ENCODE data around the gene DKK1. TPM values are rescaled to one million over a fixed set of nuclear protein-coding genes. Genes with fewer than 3 reads are reported as not detected.

The DKK1 gene
- total and polyA plus RNA-seq, 2 of the 13 experiments (the other 11 are each of a cell fraction or from before 2014, with no cell fraction given), result 123 to 262 TPM

GRCh38 chr10:52313933-52314821 is at the start of gene DKK1 (continued):
- TF ChIP-seq ZNF574 (CRISPR knock-in tag; IDR thresholded peaks at IDR 0.05) (no peak; the same call in 1 of the 2 replicates), U2AF2 (IDR thresholded peaks at IDR 0.05; ENCODE audit: low read depth, low read length) (no peak), ZNF160 (CRISPR knock-in tag; IDR thresholded peaks at IDR 0.05) (peak; percentile 33; the same call in 1 of the 2 replicates), ATF1 (CRISPR knock-in tag; IDR thresholded peaks at IDR 0.05) (no peak), RBAK (CRISPR knock-in tag; IDR thresholded peaks at IDR 0.05) (0 out of 2 replicates have a peak, but pooled peaks have one; percentile 35), ZNF382 (CRISPR knock-in tag; IDR thresholded peaks at IDR 0.05; ENCODE audit: borderline replicate concordance) (no peak), HMG20A (CRISPR knock-in tag; IDR thresholded peaks at IDR 0.05; ENCODE audit: borderline replicate concordance) (peak; percentile 49; the same call in 1 of the 2 replicates), ELF1 (CRISPR knock-in tag; IDR thresholded peaks at IDR 0.05) (no peak), E2F5 (CRISPR knock-in tag; conservative IDR thresholded peaks at IDR 0.05) (no peak; the same call in 1 of the 2 replicates), ZNF558 (CRISPR knock-in tag; IDR thresholded peaks at IDR 0.05; ENCODE audit: borderline replicate concordance) (no peak; the same call in 1 of the 2 replicates), PPARG (CRISPR knock-in tag; conservative IDR thresholded peaks at IDR 0.05) (peak; percentile 39; the same call in 1 of the 2 replicates), SP1 (IDR thresholded peaks at IDR 0.05) (no peak), SP1 (CRISPR knock-in tag; IDR thresholded peaks at IDR 0.05) (peak; percentile 48; the same call in 1 of the 2 replicates), KAT2B (IDR thresholded peaks at IDR 0.05; ENCODE audit: borderline replicate concordance, low read depth, low read length) (no peak), REL (CRISPR knock-in tag; conservative IDR thresholded peaks at IDR 0.05) (0 out of 2 replicates have a peak, but pooled peaks have one; percentile 24), MEIS1 (CRISPR knock-in tag; IDR thresholded peaks at IDR 0.05; ENCODE audit: borderline replicate concordance) (no peak), CREM (IDR thresholded peaks at IDR 0.05) (peak; percentile 78; the same call in 1 of the 2 replicates), CREM (CRISPR knock-in tag; IDR thresholded peaks at IDR 0.05) (no peak), REST (IDR thresholded peaks at IDR 0.05; ENCODE audit: borderline replicate concordance in 1 of 2, low read depth in 1 of 2, low read length in 2 of 2) (peak in 1 of 2 experiments; percentile 60; a peak in 1 of 4 replicates), TFDP1 (CRISPR knock-in tag; IDR thresholded peaks at IDR 0.05; ENCODE audit: borderline replicate concordance) (no peak), TAF15 (IDR thresholded peaks at IDR 0.05; ENCODE audit: low read depth, low read length, poor library complexity, severe bottlenecking) (peak; percentile 37)

Data from HepG2 (cell line).